ENCODE data around the gene ZMIZ1.

DNA sequence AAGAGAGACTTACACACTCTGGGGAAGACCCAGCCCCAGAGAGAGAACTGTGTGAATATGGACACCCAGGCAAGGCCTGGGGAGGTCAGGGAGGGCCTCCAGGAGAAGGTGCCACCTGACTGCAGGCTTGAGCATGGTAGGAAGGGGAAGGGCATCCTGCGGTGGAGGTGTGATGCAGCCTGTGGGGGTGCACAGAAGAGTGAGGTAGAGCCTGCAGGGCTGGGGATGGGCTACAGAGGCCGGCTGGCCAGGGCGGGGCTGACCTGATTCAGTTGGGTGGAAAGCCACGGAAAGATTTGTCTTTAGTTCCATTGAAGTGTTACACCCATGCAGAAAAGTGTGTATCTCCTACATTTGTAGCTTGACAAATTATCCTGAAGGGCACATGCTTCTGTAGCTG, 47.6 kb downstream of the ZMIZ1 start:
- TF ChIP-seq, protein P1, sequence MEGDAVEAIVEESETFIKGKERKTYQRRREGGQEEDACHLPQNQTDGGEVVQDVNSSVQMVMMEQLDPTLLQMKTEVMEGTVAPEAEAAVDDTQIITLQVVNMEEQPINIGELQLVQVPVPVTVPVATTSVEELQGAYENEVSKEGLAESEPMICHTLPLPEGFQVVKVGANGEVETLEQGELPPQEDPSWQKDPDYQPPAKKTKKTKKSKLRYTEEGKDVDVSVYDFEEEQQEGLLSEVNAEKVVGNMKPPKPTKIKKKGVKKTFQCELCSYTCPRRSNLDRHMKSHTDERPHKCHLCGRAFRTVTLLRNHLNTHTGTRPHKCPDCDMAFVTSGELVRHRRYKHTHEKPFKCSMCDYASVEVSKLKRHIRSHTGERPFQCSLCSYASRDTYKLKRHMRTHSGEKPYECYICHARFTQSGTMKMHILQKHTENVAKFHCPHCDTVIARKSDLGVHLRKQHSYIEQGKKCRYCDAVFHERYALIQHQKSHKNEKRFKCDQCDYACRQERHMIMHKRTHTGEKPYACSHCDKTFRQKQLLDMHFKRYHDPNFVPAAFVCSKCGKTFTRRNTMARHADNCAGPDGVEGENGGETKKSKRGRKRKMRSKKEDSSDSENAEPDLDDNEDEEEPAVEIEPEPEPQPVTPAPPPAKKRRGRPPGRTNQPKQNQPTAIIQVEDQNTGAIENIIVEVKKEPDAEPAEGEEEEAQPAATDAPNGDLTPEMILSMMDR (IDR thresholded peaks at IDR 0.05 in 4 of 5, conservative IDR thresholded peaks at IDR 0.05 in 1 of 5): no peak
- no peak for TF ChIP-seq POLR2A (IDR thresholded peaks at IDR 0.05)

Data from gastrocnemius medialis (tissue), 4 donors.